ENCODE results near the gene TMEM116. TPM values are rescaled to one million over a fixed set of nuclear protein-coding genes. Genes with fewer than 3 reads are reported as not detected.

The TMEM116 gene
- total RNA-seq, 2 experiments from 2014 or later: 9.0 to 13.1 TPM

- intact Hi-C loops (cut with micrococcal nuclease; ENCODE audit: unreplicated experiment): no loop called here
- H2AFZ ChIP-seq (ENCODE audit: low read length): no peak overlapping the region
- no peaks in the 10 kb centered on the region for H3K9me3 ChIP-seq (ENCODE audit: low read length)
- H3K9me2 ChIP-seq (ENCODE audit: insufficient read depth, low read length): no peaks in the 10 kb centered on the region
- H3K4me3 ChIP-seq (ENCODE audit: low read depth, low read length, poor library complexity, severe bottlenecking): no peak overlapping the region
- no peak for DNase-seq (ENCODE audit: low spot score)
- BruUV-seq (replicated peaks): no TSS peak
- H4K20me1 ChIP-seq (ENCODE audit: insufficient read depth, low read length): no peaks in the 10 kb centered on the region
- no peaks in the 10 kb centered on the region for H3K4me1 ChIP-seq (ENCODE audit: insufficient read depth, low read length, poor library complexity, severe bottlenecking)
- no peaks in the 10 kb centered on the region for H3K79me2 ChIP-seq (ENCODE audit: insufficient read depth, low read depth, low read length)
- ChIA-PET CTCF (ENCODE audit: unreplicated experiment) (no interaction called here), POLR2A (no interaction called here)
- no peak overlapping the region for H3K4me2 ChIP-seq (ENCODE audit: low read length)
- no peaks in the 10 kb centered on the region for H3K36me3 ChIP-seq (ENCODE audit: insufficient read depth, low read length)
- no peak for TF ChIP-seq EZH2phosphoT487 (IDR thresholded peaks at IDR 0.05; ENCODE audit: borderline replicate concordance, low read depth, low read length)
- no peak for TF ChIP-seq CTCF (conservative IDR thresholded peaks at IDR 0.05; ENCODE audit: low read length)
- H3K27ac ChIP-seq (ENCODE audit: low read depth, low read length, poor library complexity, severe bottlenecking): no peak overlapping the region
Measured at GRCh38 chr12:111926631-111927030, 86.3 kb downstream of the TMEM116 start.

- H3K4me1 ChIP-seq (ENCODE audit: insufficient read depth, low read length, poor library complexity, severe bottlenecking): no peaks in the 10 kb centered on the region
- no peak overlapping the region for H3K4me2 ChIP-seq (ENCODE audit: low read length)
- H4K20me1 ChIP-seq (ENCODE audit: insufficient read depth, low read length): no peaks in the 10 kb centered on the region
- no peaks in the 10 kb centered on the region for H3K79me2 ChIP-seq (ENCODE audit: insufficient read depth, low read depth, low read length)
- no peak for DNase-seq (ENCODE audit: low spot score)
- intact Hi-C loops (cut with micrococcal nuclease; ENCODE audit: unreplicated experiment): no loop called here
- H3K4me3 ChIP-seq (ENCODE audit: low read depth, low read length, poor library complexity, severe bottlenecking): no peak overlapping the region
- ChIA-PET CTCF (ENCODE audit: unreplicated experiment) (no interaction called here), POLR2A (interaction anchor here (0.6 kb wide), 1 partner anchor 75 kb away, joined by 3 read pairs; no protein-coding TSS in a partner anchor)
- no peaks in the 10 kb centered on the region for H3K36me3 ChIP-seq (ENCODE audit: insufficient read depth, low read length)
- H3K9me2 ChIP-seq (ENCODE audit: insufficient read depth, low read length): no peaks in the 10 kb centered on the region
- no peak overlapping the region for H3K27ac ChIP-seq (ENCODE audit: low read depth, low read length, poor library complexity, severe bottlenecking)
- no peak overlapping the region for H2AFZ ChIP-seq (ENCODE audit: low read length)
- BruUV-seq (replicated peaks): no TSS peak
- H3K9me3 ChIP-seq (ENCODE audit: low read length): no peaks in the 10 kb centered on the region
- TF ChIP-seq EZH2phosphoT487 (IDR thresholded peaks at IDR 0.05; ENCODE audit: borderline replicate concordance, low read depth, low read length): no peak
Measured at GRCh38 chr12:111925171-111925570, 87.8 kb downstream of the TMEM116 start.

GRCh38 chr12:111907740-111908139, 105.2 kb downstream of the TMEM116 start:
- POLR2A ChIA-PET: interaction anchor here (0.7 kb wide), 1 partner anchor 394 kb away, joined by 6 read pairs; no protein-coding TSS in a partner anchor
- TF ChIP-seq CTCF (conservative IDR thresholded peaks at IDR 0.05; ENCODE audit: low read length): no peak
- TF ChIP-seq EZH2phosphoT487 (IDR thresholded peaks at IDR 0.05; ENCODE audit: borderline replicate concordance, low read depth, low read length): no peak

More at GRCh38 chr12:111907740-111908139, 105.2 kb downstream of the TMEM116 start:
- Histone ChIP-seq H3K4me2 (ENCODE audit: low read length) (no peak overlapping the region), H2AFZ (ENCODE audit: low read length) (no peak overlapping the region), H3K9me3 (ENCODE audit: low read length) (peaks cover 14% of the 10 kb centered on the region; the same call in 1 of the 2 replicates), H3K4me1 (ENCODE audit: insufficient read depth, low read length, poor library complexity, severe bottlenecking) (no peaks in the 10 kb centered on the region), H3K79me2 (ENCODE audit: insufficient read depth, low read depth, low read length) (no peaks in the 10 kb centered on the region), H3K4me3 (ENCODE audit: low read depth, low read length, poor library complexity, severe bottlenecking) (no peak overlapping the region), H3K27ac (ENCODE audit: low read depth, low read length, poor library complexity, severe bottlenecking) (no peak overlapping the region), H3K36me3 (ENCODE audit: insufficient read depth, low read length) (peaks cover 28% of the 10 kb centered on the region), H3K9me2 (ENCODE audit: insufficient read depth, low read length) (no peaks in the 10 kb centered on the region), H4K20me1 (ENCODE audit: insufficient read depth, low read length) (no peaks in the 10 kb centered on the region)
- no peak for DNase-seq (ENCODE audit: low spot score)
- intact Hi-C loops (cut with micrococcal nuclease; ENCODE audit: unreplicated experiment): no loop called here
- CTCF ChIA-PET (ENCODE audit: unreplicated experiment): no interaction called here
- BruUV-seq (replicated peaks): no TSS peak

Measured in OCI-LY7 (cell line).